Activated CD4-positive, alpha-beta T cell treated with anti-CD3 and anti-CD28 coated beads, Interleukin-2, amount 50 U/mL, for 24 hours (primary cell): ENCODE measurements around the gene C11orf21.
A peak's percentile ranks its signal among the peaks of the same experiment; 100 is the strongest.

Experiments used
- DNase-seq, 2 donors: peaks; one replicate each; pipeline ENCODE4 v3.0.0-alpha.2; 2020; ENCODE audit warnings: low read depth in 1 of 2, low spot score in 1 of 2

C11orf21 gene

DNA sequence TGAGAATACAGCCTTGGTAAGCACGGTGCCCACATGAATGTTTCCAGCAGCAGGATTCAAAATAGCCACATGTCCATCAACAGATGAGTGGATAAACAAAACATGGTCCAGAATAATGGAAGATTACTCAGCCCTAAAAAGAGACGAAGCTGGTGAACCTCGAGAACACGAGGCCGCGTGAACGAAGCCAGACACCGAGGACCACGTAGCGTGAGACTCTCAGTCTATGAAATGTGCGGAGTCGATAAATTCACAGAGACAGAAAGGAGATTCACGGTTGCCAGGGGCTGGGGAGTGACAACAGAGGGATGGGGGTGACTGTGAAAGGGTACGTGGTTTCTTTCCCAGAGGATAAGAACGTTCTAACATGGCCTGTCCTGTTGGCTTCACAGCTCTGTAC, 28.4 kb downstream of the C11orf21 start:
- DNase-seq = no peak

DNA sequence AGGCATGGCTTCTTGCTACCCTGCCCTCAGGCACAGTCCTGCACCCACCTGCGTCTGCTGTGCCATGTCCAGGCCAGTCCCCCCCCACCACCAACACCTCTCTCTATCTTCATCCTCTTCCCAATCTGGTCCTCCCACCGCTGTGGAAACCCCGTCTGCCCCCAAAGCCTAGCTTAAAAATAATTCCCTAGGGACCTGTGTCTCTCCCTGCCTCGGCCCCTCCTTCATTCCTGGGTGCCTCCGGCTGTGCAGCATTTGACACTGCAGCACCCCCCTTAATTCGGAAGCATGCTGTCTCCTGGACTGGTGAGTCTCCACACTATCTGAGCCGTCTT, 28.8 kb downstream of the C11orf21 start:
- no peak for DNase-seq

DNA sequence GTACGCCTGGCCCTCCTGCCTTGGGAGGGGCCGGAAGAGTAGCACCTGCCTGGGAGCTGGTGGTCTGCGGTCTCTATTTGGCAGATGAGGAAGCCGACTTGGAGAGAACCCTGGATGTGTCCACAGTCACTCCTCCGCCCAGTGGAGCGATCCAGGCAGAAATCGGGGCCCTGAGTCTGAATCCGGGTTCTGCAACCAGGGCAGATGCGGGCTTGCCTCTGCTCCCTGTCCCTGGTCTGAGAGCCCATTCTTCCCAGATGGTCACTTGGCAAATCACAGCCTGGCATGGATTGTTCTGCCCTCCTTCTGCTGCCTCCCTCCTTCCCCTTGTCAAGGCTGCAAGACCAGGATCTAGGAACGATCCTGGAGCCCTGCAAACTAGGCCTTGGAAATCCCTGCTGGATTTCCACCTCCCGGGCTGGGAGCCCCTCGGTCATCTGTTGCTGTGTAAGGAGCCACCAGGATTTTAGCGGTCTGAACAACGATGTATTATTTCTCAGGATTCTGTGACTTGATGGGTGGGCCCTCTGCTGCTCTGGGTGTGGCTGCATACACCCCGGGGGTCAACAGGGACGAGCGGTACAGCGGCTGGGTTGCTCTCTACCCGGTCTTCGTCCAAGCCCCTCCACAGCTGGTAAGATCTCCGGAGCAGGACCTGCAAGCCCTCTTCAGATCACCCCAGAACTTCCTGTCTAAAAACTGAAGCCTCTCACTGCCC, 29.3 kb downstream of the C11orf21 start:
- no peak for DNase-seq

DNA sequence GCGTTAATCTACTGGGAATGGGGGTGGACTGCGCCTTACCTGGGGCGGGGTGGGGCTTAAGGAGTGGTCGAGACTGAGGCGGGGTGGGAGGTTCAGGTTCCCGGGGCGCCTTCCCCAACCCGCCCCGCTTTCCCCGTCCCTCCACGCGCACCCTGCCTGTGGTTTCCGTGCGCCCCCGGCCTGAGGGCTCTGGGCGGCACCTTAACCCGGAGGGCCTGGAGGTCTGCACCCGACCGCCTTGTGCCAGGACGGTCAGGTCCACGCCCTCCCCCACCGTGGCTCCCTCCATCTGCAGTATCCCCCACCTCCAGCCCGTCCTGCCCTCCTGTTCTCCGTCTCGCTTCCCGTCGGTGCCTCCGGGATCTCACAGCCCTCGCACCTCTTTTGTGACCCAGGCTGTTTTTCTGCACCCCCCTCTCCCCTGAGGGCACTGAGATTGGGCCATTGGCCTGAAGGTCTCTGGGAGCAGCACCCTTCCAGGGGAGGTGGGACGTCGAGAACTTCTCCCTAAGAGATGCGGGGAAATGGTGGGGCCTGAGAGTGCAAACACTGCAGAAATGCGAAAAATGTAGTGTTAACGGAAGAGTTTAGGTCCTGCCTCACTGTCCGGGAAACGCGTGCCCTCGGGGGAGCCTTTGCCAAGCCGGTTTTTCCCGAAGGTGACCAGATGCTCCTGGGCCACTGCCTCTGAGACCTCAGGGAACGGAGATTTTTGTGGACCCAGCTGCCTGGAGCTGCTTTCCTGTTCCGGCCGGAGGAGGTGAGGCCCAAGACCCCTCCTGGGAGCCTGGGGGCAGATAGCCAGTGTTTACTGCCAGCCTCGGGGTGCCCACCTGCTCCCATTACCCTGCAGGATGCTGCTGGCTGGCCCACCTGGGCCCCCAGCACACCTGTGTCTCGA, 30.1 kb downstream of the C11orf21 start:
- DNase-seq = no peak

DNA sequence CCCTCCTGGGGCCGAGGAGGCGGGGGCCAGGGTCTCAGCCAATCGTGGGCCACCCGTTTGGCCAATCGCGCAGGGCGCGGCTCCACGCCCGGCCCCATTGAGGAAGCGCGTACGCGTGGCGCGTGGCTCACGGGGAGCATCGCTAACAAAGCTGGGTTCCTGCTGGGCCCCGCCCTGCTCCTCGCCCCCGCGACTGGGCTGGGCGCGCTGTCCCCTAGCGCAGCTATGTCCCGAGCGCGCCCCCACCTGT, 30.7 kb downstream of the C11orf21 start:
- DNase-seq = peak in 1 of 2 donors; percentile 14

DNA sequence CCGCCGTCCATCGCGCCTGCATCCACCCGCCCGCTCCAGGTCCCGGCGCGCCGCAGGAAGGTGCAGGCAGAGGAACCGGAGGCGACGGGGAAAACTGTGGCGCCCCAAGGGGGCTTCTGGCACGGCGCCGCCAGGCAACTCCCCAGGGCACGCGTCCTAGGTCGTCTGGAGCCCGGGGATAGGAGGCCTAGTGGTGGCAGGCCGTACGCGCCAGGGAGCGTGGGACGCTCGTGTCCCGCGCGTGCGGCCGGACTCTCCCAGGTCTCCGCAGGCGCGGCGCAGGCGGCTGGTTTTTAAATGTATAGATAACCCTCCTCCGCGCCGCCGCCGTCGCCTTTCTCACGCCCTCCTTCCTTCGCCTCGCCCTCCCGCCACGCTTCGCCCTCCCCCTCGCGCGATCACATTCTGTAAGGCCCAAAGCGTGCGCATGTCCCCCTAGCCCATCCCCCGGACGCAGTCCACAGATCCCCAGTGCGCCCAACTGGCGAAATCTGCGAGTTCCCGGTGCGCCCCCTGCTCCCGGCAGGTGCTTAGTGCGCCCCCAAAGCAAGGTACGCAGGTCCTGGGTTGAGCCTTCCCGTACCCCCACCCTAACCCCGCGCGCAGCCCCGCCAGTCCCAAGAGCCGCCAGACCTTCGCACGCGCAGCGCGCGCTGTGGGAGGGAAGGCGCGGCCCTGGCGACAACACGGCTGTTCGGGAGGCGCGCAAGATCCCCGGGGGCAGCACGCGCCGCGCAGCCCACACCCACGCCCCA, 31.2 kb downstream of the C11orf21 start, which contains the start of gene ASCL2:
Gene ASCL2, minus strand, starts transcription at position 267 of the 755 bp plus-strand sequence. Its CDS starts 256 bp downstream, at position 11.
- DNase-seq = no peak

DNA sequence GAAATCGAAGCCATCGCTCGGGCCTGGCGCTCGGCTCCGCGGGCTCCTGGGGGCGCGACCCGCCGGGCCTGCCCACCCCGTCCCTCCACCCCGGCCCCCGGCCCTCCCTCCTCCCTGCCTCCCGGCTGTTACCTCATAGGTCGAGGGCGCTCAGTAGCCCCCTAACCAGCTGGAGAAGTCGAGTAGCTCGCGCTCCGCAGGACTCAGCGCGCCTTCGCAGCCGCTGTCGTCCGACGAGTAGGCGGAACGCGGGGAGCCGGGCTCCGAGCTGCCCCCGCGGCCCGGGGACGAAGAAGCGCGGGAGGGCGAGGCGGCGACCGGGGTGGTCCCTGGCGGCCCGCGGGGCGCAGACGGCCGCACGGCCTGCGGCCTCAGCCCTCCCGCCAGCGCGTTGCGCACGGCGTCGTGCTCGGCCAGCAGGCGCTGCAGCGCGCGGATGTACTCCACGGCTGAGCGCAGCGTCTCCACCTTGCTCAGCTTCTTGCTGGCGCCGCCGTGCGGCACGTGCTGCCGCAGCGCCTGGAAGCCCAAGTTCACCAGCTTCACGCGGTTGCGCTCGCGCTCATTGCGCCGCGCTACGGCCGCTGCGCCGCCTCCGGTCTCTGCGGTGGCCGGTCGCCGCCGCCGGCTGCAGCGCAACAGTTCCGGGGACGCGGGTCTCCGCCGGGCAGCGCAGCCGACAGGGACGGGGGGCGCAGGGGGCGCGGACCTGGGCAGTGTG, 32.0 kb downstream of the C11orf21 start:
- DNase-seq = no peak

DNA sequence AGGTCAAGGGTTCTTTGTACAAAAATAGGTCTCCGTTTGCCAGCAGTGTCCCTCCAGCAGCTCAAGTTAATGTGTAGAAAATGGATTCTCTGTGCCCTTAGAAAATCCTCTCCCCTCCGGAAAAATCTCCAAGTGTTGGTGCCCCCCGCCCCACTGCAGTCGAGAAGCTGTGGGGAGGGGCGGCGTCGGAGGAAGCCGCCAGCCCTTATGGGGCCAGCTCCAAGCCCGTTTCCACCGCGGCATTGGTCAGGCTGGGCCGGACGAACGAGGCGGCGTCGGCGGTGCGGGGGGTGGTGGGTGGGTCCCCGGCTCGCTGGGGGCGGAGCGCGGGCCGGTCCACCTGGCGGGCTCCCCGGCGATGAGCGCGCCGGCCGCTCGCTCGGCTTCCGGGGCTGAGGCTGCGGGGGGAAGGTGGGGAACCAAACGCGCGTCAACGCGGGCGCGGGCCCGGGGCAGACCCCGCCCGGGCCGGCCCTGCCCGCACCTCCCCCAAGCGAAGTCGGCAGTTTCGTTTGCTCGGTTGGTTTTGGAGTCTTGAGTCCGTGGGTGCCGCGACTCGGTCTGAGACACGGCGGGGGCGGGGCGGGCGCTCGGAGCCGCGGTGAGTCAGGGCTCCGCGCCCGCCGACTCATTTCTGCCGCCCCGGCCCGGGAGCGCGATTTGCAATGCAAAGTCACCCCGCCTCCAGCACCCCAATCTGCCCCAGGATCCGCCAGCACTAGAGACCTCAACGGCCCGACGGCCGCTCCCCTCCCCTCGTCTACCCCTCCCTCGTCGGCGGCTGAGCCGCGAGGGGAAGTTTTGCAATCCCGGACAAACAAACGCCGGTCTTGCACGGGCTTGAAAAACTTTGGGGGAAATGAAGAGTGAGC, 32.8 kb downstream of the C11orf21 start:
- DNase-seq = peak; percentile 71 to 72

DNA sequence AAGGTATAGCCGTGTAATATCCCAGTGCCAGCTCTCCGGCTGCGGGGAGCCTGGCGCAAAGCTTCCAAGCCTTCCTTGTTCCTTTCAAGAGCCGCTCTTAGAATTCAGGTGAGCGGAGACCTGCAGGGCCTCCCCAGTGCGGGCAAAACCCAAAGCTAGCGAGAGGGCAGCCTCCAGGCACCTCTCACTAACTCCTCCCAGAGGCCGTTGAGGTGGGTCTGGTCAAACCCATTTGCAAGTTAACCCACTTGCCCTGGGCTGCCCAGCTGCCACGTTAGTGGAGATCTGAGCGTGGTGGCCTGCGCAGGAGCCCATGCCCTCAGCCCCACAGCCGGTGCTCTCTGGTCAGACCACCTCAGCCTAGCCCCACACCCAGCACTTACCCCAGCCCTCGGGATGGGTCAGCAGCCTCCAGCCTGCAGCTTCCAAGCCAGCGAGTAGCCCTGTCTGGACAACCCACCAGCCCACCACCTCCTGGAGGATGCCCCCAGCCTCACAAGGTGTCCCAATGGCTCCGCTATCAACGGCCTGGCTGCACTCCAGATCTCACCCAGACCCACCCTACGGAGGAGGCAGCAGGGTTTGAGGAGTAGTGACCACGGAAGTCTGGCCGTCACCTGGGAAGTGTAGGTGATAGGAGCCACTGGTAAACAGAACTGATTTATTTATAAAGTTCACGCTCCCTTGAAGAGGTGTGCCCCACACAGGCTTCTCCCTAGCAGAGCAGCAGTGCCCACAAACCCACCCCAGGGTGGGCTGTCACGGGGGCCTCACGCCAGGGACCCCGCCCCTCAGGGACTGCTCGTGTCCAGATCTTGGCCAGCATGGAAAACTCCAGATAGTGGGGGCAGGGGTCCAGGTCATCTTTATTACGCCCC, 33.6 kb downstream of the C11orf21 start:
- DNase-seq = no peak

DNA sequence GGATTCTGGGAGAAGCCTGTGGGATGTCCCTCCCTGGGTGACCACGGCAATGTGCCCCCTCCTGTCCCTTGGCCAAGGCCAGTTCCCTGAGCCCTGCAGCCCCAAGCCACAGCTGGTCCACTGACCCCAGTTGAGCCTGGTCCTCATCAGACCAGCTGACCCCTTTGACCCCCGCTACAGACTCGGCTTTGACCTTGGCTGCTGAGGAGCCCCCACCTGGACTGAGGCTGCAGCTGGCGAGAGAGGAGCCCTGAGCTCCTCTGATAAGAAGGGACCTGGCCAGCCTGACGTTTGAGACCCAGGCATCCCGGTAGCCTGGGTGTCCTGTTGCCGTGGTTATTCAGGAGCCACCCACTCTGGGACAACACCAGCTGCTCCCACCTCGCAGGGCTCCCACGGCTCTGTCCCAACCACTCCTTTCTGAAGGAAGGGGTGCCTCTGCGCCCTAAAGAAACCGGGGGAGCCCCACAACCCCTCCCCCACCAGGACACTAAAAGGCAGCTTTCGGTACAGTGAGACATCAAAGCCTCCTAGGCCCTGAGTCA, 34.3 kb downstream of the C11orf21 start:
- DNase-seq = no peak

DNA sequence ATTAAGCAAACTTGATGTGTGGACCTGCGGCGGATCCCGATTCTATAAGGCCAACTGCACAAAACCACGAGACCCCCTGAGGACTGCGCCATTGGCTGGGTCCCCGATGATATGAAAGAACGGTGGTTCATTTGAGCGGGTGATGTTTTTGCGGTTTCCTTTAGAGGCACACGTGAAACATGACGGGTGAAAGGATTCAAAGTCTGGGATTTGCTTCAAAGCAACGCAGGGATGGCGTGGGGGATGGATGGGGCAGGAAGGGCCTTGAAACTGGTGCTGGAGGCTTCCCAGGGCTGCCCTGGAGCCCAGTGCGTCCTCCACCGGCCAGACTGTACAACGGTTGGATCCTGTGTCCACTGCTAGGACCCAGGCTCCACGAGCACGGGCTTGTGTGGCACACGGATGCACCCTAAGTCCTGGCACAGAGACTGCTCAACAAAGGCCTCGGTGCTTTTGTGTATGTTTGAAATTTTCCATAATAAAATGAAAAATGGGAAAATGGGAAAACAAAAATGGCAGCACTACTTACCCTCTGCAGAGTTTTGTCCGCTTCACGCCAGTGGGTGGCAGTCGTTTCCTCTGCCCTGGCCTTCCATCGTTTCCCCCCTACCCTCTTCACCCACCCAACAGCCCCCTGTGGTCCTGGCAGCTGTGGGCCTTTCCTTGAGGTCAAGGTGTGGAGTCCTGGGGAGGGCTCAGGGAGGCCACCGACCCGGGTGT, 35.0 kb downstream of the C11orf21 start:
- no peak for DNase-seq

DNA sequence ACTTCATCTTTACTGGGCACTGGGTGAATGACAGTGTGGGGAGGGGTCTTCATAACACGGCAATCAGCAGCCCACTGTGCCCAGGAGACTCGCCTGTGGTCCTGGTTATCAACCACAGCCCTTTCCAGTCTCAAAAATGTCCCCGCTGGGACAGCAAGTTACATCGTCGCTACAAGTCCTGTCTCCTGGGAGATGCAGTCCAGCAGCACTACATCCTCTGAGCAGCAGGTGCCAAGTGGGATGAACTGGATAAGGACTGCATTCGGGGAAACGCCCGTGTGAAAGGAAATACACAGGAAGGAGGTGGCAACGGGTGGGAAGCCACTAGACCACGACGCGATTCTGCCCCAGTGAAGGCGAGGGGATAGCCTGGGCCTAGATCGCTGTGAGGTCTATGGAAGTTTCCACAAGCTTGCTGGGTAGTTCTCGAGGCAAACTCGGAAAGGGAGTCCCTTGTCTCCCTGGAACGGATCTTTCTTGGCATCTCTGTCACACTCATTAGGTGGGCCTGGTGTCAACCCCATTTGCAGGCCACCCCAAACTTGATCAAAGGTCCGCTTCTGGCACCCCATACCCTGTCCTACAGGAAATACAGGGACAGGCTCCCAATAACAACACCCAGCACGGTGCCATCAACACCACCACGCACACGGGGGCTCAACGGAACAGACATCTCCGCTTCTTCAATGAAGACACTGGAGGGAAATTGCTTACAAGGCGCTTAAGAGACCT, 35.7 kb downstream of the C11orf21 start:
- DNase-seq = no peak

DNA sequence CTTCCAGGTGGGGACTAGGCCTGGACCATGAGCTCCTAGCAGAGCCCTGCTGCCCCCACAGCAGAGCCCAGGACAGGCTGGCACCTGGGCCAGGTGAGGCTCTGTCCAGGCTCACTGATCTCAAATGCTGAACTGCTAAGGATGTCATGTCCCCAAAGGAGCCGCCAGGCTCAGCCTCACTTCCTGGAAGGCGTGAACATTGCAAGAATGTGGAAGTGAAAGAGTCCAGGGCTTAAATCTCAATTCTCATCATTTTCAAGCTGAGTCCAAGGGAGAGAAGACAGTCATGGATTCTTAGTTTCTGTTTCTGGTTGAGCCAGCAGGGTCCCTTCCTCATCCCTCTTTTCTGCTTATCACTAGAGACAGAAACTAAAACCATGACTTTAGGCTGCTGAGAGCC, 36.3 kb downstream of the C11orf21 start:
- no peak for DNase-seq

DNA sequence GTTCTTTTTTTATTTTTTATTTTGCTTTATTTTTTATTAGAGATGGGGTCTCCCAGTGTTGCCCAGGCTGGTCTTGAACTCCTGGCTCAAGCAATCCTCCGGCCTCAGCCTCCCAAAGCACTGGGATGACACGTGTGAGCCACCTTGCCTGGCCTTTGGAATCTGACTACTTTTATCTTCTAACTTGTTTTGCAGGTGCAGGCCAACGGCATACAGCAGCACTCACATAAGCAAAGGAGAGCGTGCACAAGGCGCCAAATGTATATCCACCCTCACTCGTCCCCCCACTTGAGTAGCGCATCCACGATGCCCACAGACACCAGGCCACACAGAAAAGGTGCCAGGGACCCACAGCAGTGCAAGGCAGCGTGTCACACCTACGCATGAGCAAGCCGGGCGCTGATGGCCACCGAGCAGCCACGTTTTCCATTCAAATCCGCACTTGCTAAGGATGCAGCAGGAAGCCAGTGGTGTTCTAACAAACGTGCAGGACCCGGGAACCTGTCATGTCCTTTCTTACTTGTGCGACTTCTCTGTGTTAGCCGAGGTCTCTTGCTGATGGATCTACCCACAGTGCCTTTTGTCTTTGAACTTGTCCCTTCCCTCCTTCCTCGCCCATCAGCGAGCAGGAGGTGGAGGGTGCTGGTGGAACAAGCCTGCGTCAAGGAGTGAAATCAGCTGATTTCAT, 37.2 kb downstream of the C11orf21 start:
- DNase-seq = no peak

DNA sequence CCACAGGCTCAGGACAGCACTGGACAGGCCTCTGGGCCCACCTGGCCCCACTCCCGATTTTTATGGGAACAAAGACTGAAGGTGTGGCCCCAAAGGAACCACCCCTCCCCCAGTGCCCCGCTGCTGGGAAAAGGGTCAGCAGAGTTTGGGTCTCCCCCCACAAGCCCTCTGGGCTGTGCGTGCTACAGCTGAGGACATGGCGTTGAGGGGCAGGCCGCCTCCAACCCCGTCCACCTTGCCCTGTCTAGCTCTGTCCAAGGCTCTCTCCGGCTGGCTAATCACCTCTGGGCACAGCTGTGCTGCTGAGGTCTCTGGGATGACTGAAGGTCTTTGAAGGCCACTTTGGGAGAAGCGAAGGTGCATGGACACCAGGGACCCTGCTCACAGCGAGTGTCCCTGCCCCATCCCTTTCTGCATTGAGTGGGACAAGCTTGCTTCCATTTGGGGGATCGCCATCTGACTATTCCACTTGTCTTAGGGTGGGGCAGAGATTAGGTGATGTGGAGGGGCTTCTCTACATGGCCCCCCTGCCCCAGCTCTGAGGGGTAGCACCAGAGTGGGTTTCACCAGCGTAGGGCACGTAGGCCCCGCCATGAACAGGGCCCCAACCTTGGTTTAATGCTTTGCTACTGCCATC, 37.9 kb downstream of the C11orf21 start:
- DNase-seq = no peak

DNA sequence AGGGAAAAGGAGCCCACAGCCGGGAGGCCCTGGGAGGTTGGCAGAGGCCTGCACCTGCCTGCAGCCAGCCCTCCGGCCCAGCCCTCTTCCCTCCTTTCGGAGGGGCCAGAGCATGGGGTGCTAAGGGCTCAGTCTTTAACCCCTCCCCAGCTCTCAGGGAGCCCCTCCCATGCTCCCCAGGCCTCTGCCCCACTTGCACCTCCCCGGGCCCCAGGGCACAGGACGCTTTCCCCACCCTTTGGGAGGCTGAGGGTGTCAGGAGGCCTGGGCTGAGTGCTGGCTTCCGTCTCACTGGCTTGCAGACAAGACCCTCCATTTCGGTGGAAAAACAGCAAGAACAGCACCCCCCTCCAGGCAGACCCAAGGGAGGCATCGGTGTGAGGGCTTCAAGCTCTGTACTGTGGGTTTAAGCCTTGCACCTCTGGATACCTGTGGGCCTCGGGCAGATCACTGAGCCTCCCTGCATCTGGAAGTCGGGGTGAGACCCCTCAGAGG, 38.6 kb downstream of the C11orf21 start:
- DNase-seq = no peak
